ENCODE measurements around the gene NDUFB7.

Gene NDUFB7

GRCh38 chr19:14517446-14517839 lies 54.4 kb downstream of the NDUFB7 start:
- Histone ChIP-seq H3K9me3 (ENCODE audit: low read length) (no peaks in the 10 kb centered on the region), H3K4me3 (ENCODE audit: low read depth in 1 of 2, low read length in 2 of 2) (peak overlapping the region; percentile 96 to 97), H3K4me1 (ENCODE audit: insufficient read depth, low read length) (peaks cover 19% of the 10 kb centered on the region), H3K9ac (ENCODE audit: low read length) (peak overlapping the region; percentile 66), H3K27me3 (ENCODE audit: control insufficient read depth in 1 of 2, insufficient read depth in 2 of 2, low read length in 2 of 2) (no peaks in the 10 kb centered on the region), H3K27ac (ENCODE audit: low read depth, low read length) (peak overlapping the region; percentile 100), H3K36me3 (ENCODE audit: insufficient read depth, low read length) (peaks cover 34% of the 10 kb centered on the region)

- Histone ChIP-seq H3K4me3 (ENCODE audit: low read depth in 1 of 2, low read length in 2 of 2) (peak overlapping the region; percentile 96 to 97), H3K9me3 (ENCODE audit: low read length) (no peaks in the 10 kb centered on the region), H3K9ac (ENCODE audit: low read length) (peak overlapping the region; percentile 66), H3K27me3 (ENCODE audit: control insufficient read depth in 1 of 2, insufficient read depth in 2 of 2, low read length in 2 of 2) (no peaks in the 10 kb centered on the region), H3K36me3 (ENCODE audit: insufficient read depth, low read length) (peaks cover 34% of the 10 kb centered on the region), H3K4me1 (ENCODE audit: insufficient read depth, low read length) (peaks cover 19% of the 10 kb centered on the region), H3K27ac (ENCODE audit: low read depth, low read length) (peak overlapping the region; percentile 100)
Observed at GRCh38 chr19:14516746-14517438, 55.0 kb downstream of the NDUFB7 start.

Measured in muscle layer of colon (tissue), 2 donors.